GM21367 (cell line): ENCODE measurements around the gene MACROD2.

Source experiments
- ATAC-seq: cut with Tn5 transposase; IDR thresholded peaks from one replicate; pipeline ENCODE4 v1.9.1; 2021; ENCODE audit not compliant: unreplicated experiment

The MACROD2 gene

GRCh38 chr20:15447549-15447948 lies 1452.2 kb downstream of the MACROD2 start:
- no peak for ATAC-seq

DNA sequence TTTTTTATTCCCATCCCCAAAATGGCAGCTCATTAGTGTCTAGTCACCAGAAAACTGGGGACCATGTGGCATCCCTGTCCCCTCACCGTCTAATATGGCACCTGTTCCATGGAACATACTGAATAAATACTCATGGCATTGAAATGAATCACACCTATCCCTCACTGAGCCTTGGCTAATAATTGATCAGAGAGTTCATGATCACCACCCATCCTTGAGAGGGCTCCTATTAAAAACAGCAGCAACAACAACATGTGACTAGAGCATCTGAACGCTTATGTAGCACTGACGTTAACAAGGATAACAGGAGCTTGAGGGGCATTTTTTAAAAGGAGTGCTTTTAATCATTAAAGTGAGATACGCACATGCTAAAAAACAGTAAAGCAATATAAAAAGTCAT lies 1453.7 kb downstream of the MACROD2 start:
- ATAC-seq = no peak

DNA sequence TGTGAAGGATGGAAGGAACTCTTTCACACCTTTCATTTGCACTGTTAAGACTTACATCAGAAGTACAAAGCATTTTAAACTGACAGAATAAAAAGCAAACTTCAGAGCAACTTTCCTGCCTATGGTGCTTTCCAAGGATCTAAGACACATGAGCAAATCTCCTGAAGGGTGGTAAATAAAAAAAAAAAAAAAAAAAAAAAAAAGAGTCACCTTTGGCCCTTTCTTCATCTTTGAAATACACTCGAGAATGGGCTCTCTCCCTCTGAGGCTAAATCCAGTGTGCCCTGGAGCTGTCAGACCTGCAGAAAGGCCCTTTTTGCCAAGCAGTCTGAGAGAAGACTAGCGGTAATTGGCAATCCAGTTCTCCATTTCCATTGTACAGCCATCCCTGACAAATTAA lies 1455.9 kb downstream of the MACROD2 start:
- no peak for ATAC-seq

DNA sequence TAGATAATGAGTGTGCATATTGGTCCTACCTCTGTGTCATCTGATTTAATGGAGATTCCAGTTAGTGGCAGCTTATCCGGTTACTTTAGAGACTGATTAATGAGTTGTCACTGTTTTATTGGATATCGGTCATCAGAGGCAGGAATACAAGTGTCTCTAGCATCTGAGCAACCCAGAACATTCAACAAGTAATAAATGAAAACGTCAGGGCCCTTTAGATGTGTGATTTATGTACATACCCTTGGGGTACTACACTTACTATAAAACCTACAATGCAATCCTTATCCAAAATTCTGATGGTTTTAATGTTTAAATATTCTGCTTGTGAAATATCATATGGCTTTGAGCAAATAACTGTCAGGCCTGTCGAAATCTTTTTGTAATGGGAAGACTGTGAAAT lies 1460.0 kb downstream of the MACROD2 start:
- ATAC-seq = no peak

- ATAC-seq = no peak
Observed at GRCh38 chr20:15461938-15462337, 1466.6 kb downstream of the MACROD2 start.

GRCh38 chr20:15475483-15475882 lies 1480.2 kb downstream of the MACROD2 start:
- no peak for ATAC-seq

GRCh38 chr20:15476186-15476585 lies 1480.9 kb downstream of the MACROD2 start:
- no peak for ATAC-seq

DNA sequence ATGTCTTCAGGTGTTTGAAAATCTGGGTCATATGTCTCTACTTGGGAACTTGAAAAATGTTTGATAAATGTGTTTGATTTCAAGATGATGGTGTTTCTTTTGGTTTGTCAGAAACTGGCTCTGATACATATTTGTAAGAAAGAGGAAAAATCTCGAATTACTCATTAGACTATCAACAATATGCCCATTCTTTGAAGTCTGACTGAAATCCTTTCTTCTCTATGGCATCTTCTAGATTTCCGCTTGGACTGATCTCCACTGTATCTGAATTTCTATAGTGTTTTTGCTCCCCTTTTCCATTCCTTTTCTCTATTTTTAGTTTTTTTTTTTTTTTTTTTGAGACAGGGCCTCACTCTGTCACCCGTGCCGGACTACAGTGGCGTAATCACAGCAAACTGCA lies 1481.5 kb downstream of the MACROD2 start:
- ATAC-seq = no peak

GRCh38 chr20:15482525-15482924 lies 1487.2 kb downstream of the MACROD2 start:
- ATAC-seq = no peak

GRCh38 chr20:15485519-15485918 lies 1490.2 kb downstream of the MACROD2 start:
- no peak for ATAC-seq

- ATAC-seq = no peak
Observed at GRCh38 chr20:15487030-15487429, 1491.7 kb downstream of the MACROD2 start.

DNA sequence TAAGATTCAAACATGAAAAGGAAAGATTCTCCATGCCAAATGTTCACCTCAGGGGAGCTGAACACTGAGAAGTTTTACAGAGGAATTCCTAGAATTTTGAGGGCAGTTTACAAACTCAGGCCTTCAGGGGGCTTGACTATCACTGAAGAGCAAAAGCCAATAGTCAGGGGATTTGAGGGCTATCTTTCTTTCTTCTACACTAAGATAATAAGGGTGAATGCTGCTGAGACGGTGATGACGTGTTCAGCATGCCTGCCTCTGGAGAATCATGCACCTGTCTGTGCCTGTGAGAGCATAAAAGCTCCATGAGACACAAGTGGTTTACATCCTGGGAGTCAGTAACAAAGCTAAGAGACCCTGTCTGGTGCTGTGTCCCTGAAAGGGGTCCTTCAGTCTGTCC lies 1492.4 kb downstream of the MACROD2 start:
- ATAC-seq = no peak

DNA sequence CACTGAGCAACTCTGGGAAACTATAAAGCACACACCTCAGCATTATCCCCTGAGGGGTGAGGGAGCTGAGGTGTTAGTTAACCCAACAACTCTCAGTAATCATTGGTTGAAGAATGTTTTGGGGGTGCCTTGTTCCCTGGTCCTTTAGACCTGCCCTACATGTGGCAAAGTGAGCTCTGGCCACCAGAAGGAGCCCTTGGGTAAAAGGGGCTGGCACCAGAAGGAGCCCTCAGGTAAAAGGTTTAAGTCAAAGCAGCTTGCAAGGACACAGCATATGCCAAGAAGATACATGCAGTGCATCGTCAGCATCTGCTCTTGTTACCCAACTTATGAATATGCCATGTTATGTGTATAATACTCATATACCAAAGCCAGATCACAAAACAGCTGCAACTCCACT lies 1496.3 kb downstream of the MACROD2 start:
- ATAC-seq = no peak

- ATAC-seq = no peak
Observed at GRCh38 chr20:15494851-15495250, 1499.5 kb downstream of the MACROD2 start.

GRCh38 chr20:15496501-15497039 lies 1501.3 kb downstream of the MACROD2 start:
- ATAC-seq = no peak

DNA sequence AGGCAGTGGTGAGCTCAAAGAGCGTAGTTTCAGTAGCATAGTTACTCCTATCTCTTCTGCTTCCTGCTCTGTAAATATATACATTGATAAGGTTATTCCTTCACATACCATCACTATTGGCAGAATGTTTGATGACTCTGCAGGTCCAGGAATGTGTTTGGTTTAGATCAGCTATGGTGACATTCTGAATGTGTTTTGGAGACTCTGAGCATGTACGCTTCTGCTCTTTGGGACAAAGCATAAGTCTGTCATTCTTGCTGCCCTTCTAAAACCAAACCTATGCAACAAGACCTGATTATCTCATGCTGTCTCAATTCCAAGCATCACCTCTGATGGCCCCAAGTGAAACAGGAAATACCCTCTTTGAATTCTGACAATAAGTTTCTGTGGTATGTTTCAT lies 1503.6 kb downstream of the MACROD2 start:
- no peak for ATAC-seq

GRCh38 chr20:15506311-15506710 lies 1511.0 kb downstream of the MACROD2 start:
- ATAC-seq = no peak

GRCh38 chr20:15507151-15507550 lies 1511.8 kb downstream of the MACROD2 start:
- no peak for ATAC-seq

DNA sequence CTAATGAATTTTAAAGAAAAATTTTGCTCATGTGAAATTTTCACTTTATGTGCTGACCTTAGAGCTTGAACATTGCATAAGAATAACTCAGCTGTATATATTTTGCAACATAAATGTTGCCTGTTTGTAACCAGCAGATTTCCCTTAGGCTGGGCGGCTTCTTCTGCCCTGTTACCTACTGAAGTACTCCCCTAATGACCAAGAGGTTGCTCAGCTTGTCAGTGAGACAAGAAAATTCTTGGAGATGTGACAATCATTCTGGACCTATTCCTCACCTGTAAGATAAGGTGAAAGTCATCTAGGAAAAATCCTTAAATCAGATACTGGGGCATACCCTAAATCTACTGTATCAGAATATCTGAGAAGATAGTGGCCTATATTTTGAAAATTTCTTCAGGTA lies 1516.2 kb downstream of the MACROD2 start:
- no peak for ATAC-seq

GRCh38 chr20:15512916-15513315 lies 1517.6 kb downstream of the MACROD2 start:
- ATAC-seq = no peak

- ATAC-seq = no peak
Observed at GRCh38 chr20:15515691-15516090, 1520.4 kb downstream of the MACROD2 start.

DNA sequence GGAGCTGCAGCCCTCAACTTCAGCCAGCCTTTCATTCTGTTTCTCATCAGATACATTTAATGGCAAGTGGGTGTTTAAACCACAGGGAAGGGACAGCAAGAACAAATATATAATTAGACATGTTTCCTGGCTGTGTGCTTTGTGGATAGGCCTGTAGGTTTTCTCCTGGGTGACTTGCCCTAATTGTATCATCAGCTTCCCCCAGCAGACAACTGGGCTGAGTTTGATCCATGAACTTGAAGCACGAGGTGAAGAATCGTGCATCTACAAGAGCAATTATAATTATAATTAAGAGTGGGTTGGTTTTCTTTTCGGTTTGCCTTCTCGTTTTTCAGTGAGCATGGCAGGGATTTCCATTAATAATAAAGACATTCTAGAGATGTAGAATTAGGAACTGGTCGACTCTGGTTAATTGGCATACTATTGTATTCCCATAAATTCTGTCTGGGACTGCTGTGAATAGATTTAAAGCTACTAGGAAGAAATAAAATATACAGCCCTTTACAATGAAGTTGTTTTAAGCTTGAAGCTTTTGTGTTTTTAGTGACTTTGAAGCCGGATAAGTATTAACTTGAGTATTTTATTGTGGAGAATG lies 1525.7 kb downstream of the MACROD2 start:
- ATAC-seq = no peak

DNA sequence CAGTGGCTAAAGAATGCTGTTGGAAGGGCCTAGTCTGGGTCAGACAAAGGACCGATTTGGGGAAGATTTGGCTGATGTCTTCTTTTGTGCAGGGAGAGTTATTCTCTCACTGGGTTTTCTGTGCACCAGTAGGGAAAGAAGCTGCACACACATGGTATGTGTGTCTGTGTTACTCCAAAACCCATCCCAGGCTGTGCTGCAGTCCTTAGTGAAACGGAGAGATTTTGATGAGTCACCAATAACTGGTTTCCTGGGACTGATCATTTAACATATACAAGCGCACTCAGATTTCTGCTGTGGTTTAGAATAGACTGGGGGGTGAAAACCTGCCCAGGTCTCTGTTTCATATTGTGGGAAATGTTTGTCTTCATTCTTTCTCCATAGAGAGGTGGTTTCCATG lies 1528.1 kb downstream of the MACROD2 start:
- ATAC-seq = no peak
